GM18867 (cell line): ENCODE measurements around the gene CKAP2L.

Experiments
- ATAC-seq: cut with Tn5 transposase; IDR thresholded peaks from one replicate; pipeline ENCODE4 v1.9.1; 2021; ENCODE audit warnings: mild to moderate bottlenecking, moderate library complexity; ENCODE audit not compliant: unreplicated experiment

CKAP2L gene

GRCh38 chr2:112765251-112765650, 842 bp upstream of the CKAP2L start:
- ATAC-seq = no peak

- no peak for ATAC-seq
Observed at GRCh38 chr2:112762276-112762675, 2.1 kb downstream of the CKAP2L start.

- ATAC-seq = no peak
Observed at GRCh38 chr2:112760149-112760548, 4.3 kb downstream of the CKAP2L start.

GRCh38 chr2:112758711-112759110, 5.7 kb downstream of the CKAP2L start:
- no peak for ATAC-seq

- ATAC-seq = no peak
Observed at GRCh38 chr2:112757265-112757664, 7.1 kb downstream of the CKAP2L start.

GRCh38 chr2:112756207-112756606, 8.2 kb downstream of the CKAP2L start:
- no peak for ATAC-seq

- ATAC-seq = no peak
Observed at GRCh38 chr2:112755444-112755843, 9.0 kb downstream of the CKAP2L start.

- no peak for ATAC-seq
Observed at GRCh38 chr2:112754564-112754963, 9.8 kb downstream of the CKAP2L start.

GRCh38 chr2:112752667-112753066, 11.7 kb downstream of the CKAP2L start:
- no peak for ATAC-seq

- ATAC-seq = no peak
Observed at GRCh38 chr2:112751451-112752197, 12.8 kb downstream of the CKAP2L start.

- ATAC-seq = no peak
Observed at GRCh38 chr2:112750560-112750843, 13.9 kb downstream of the CKAP2L start.

GRCh38 chr2:112749755-112750559, 14.5 kb downstream of the CKAP2L start:
- peak; percentile 59 for ATAC-seq

GRCh38 chr2:112740527-112740926, 23.9 kb downstream of the CKAP2L start:
- ATAC-seq = no peak

- ATAC-seq = no peak
Observed at GRCh38 chr2:112737542-112738232, 26.7 kb downstream of the CKAP2L start.

- no peak for ATAC-seq
Observed at GRCh38 chr2:112733871-112734270, 30.5 kb downstream of the CKAP2L start.

GRCh38 chr2:112733456-112733855, 31.0 kb downstream of the CKAP2L start:
- no peak for ATAC-seq

GRCh38 chr2:112731479-112731878, 32.9 kb downstream of the CKAP2L start:
- no peak for ATAC-seq

GRCh38 chr2:112730791-112731190, 33.6 kb downstream of the CKAP2L start:
- no peak for ATAC-seq

- no peak for ATAC-seq
Observed at GRCh38 chr2:112730216-112730615, 34.2 kb downstream of the CKAP2L start.

- ATAC-seq = no peak
Observed at GRCh38 chr2:112728378-112729175, 35.8 kb downstream of the CKAP2L start.

GRCh38 chr2:112728029-112728362, 36.4 kb downstream of the CKAP2L start:
- no peak for ATAC-seq
